A673 (cell line): ENCODE data around the gene SUMO3.

Experiments
- CTCF ChIP-seq: fragments of 300-800, 200-600 bp; sonication (generic); conservative IDR thresholded peaks from 2 replicates; pipeline ENCODE4 v1.5.1; 2017; ENCODE audit warnings: low read depth, mild to moderate bottlenecking, antibody characterized with exemption, low read length, moderate library complexity, mixed read lengths
- EZH2 ChIP-seq: fragments of 200-600 bp; sonication (generic); IDR thresholded peaks from 2 replicates; pipeline ENCODE4 v1.6.1; 2017; ENCODE audit warnings: borderline replicate concordance, low read depth, mild to moderate bottlenecking, mixed read lengths, antibody characterized with exemption, low read length; ENCODE audit not compliant: poor library complexity, severe bottlenecking

- TF ChIP-seq CTCF: no peak
- no peak for TF ChIP-seq EZH2
Measured at GRCh38 chr21:44846485-44847260, 28.8 kb upstream of the SUMO3 start.
